SU-DHL-6 (cell line): ENCODE data around the gene PRPF18.

Experiments used
- CTCF ChIP-seq: fragments of 200-600 bp; sonication (generic); IDR thresholded peaks from one replicate; pipeline ENCODE4 v1.5.1; 2017; ENCODE audit warnings: antibody characterized with exemption, mild to moderate bottlenecking, low read length, moderate library complexity; ENCODE audit not compliant: insufficient read depth, poor library complexity, severe bottlenecking
- EZH2phosphoT487 ChIP-seq: fragments of 200-600 bp; sonication (generic), shearing (Covaris generic); conservative IDR thresholded peaks from 2 replicates; pipeline ENCODE4 v1.6.1; 2018; ENCODE audit warnings: mild to moderate bottlenecking, antibody characterized with exemption, low read length, moderate library complexity, mixed read lengths

GRCh38 chr10:13573960-13574359, 12.8 kb upstream of the PRPF18 start:
- TF ChIP-seq CTCF (no peak), EZH2phosphoT487 (no peak)
